ENCODE measurements around the gene GTPBP6.
"Not testable (repeated sequence)": the region's sequence is repeated elsewhere in the genome, so short reads cannot be mapped to it uniquely, and the experiment has no call there.

The GTPBP6 gene

GRCh38 chrX:351736-352135, 33.1 kb upstream of the GTPBP6 start:
- no peak for DNase-seq

- DNase-seq = not testable (repeated sequence)
Observed at GRCh38 chrX:351324-351641, 32.7 kb upstream of the GTPBP6 start.

- no peak for DNase-seq
Observed at GRCh38 chrX:350534-351323, 32.1 kb upstream of the GTPBP6 start.

GRCh38 chrX:350148-350533, 31.5 kb upstream of the GTPBP6 start:
- DNase-seq = no peak

GRCh38 chrX:349702-350101, 31.1 kb upstream of the GTPBP6 start:
- DNase-seq = no peak

DNA sequence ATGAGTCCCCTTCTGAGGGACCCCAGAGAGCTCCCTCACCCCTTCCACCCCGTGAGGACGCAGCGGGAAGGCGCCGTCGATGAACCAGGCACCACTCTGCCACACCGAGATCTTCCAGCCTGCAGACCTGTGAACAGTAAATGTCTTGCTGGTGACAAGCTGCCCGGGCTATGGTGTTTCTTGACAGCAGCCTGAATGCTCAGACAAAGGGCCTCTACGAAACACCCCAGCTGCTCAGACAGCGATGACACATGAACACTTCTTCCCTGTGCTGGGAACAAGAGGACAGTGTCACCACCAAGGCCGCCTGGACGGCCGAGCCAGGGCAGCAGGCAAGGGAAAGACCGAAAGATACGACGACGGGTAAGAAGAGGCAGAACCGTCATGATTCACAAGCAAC, 30.6 kb upstream of the GTPBP6 start:
- DNase-seq = no peak

DNA sequence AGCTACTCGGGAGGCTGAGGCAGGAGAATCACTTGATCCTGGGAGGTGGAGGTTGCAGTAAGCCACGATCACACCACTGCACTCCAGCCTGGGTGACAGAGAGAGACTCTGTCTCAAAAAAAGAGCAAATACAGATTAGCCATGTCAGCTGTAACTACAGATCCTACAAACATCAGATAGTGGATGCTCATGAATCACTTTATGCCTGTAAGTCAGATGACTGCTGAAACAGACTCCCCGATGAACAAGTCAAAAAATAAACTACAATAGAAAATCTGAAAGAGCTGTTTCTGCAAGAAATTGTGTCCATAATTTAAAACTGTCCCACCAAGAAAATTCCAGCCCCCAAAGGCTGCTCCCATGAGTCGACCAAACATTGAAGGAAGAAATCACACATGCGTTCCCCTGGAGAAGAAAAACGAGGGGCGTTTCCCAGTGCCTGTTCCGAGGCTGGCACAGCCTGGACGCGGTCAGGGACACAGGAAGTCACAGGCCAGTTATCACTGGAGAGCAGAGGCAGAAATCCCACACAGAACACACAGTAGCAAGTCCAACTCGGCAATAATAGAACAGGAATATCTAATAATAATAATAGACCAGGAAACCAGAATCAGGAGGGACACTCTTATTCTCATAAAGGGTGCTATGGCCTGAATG, 30.0 kb upstream of the GTPBP6 start:
- DNase-seq = no peak

DNA sequence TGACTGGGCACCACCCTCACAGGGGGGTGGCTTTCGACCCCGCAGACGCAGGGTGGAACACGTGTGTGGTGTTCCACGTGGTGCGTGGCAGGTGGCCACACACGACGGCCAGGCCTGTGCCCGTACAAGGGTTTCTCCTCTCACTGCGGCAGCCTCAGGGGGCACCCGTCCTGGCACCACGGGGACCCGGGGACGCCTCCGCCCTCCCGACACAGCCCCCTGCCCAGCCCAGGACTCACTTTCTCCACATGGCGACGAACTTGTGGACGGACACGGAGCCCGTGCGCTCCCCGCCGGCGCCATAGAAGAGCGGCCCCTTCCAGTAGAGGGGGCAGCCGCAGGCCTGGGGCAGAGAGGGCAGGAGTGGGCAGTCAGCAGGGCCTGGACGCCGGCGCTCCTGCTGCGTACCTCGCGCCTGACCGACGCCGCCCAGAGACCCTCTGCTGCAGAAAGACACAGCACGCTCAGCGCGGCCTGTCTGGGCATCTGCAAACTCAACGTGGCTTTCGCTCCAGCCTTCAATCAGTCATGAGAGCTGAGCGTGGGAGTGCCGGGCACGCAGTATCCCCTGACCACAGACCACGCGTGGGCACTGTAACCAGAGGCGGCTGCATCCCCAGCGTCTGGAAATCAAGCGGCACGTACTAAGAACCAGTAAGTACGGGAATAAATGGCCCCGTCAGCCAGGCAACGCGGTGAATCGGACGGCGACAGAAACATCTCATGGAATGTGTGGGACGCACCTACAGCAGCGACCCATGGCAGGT, 28.9 kb upstream of the GTPBP6 start:
- no peak for DNase-seq

GRCh38 chrX:346034-346813, 27.6 kb upstream of the GTPBP6 start:
- DNase-seq = no peak

- DNase-seq = no peak
Observed at GRCh38 chrX:345020-345925, 26.7 kb upstream of the GTPBP6 start.

GRCh38 chrX:344371-344901, 25.8 kb upstream of the GTPBP6 start:
- DNase-seq = no peak

- no peak for DNase-seq
Observed at GRCh38 chrX:341541-342101, 23.0 kb upstream of the GTPBP6 start.

- no peak for DNase-seq
Observed at GRCh38 chrX:340641-341423, 22.2 kb upstream of the GTPBP6 start.

- no peak for DNase-seq
Observed at GRCh38 chrX:340121-340520, 21.5 kb upstream of the GTPBP6 start.

DNA sequence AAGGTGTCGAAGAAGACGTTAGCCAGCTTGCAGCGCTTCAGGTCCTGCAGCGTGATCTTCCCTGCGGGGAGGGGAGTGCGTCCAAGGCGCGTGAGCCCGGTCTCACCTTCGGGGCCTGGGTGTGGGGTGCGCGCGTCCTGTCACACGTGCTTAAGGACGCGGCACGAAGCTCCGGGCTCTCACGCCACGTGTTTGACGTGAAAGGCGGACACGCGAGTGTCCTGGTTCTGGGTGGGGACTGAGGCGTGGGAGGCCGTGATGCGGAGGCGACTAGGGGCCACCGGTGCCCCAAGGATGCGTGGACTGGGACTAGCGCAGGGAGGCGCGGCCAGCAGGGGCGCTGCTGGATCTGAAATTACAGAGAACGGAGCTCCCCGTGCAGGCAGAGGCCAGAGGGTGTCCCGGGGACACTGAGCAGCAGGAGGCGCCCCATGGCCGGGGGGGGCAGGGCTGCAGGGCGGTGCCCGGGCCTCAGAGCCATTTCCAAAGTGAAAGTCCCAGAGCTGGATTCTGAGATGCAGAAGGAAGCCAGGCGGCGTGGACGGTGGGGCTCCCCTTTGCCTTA, 20.3 kb upstream of the GTPBP6 start:
- DNase-seq = no peak

GRCh38 chrX:338281-338835, 19.8 kb upstream of the GTPBP6 start:
- no peak for DNase-seq

DNA sequence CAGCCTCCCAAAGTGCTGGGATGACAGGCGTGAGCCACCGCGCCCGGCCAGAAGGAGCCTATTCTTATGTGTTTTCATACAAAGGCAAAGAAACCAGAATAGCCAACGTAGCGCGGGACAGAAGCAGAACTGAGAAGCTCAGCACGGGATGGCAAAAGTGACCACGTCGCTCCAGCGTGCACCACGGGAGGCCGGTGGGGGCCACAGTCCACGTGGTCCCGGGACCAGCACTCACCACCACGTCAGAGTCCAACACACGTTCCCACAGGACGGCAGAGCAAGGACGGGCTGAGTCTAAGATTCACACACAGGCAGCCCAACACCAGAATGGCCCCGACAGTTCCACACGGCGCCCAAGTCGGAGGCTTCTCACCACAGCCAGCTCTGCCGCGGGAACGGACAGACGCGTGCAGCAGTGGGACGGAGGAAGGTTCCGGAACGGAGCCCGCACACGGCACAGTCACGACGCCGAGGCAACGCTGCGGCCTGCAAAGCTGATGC, 18.8 kb upstream of the GTPBP6 start:
- no peak for DNase-seq

DNA sequence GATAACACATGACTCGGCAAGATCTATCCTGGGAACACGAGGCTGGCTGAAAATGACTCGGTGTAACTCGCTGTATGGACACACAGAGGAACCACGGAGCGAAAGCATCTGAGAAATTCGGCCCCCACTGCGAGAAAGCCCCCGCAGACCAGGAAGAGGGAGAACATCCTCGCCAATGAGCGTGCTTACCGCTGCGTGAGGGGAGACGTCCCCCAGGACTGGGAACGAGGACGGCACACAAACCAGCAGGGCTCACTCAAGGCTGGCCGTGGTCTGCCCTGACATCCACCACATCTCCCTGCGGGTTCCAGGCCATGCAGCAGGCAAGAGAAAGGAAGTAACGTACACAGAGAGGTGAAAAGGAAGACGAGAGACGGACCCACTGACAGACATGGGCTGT, 17.6 kb upstream of the GTPBP6 start:
- DNase-seq = no peak

DNA sequence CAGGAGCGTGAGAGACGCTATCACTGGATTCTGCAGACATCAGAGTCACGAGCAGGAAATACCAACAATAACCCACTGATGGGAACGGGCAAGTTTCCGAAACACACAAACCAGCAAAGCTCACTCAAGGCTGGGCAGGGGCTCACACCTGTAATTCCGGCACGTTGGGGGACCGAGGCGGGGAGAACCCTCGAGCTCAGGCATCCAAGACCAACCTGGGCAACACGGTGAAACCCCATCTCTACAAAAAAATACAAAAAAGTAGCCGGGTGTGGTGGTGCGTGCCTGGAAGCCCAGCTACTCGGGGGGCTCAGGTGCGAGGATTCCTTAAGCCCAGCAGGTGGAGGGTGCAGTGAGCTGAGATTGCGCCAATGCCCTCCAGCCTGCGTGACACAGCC, 17.2 kb upstream of the GTPBP6 start:
- DNase-seq = no peak
